Peyer's patch (tissue), 4 donors: Measurements from ENCODE around the gene HPSE2.

Experiments used
- POLR2A ChIP-seq, 2 donors: fragments of 450-650 bp; IDR thresholded peaks; one replicate each; pipeline ENCODE4 v1.5.1; 2017; ENCODE audit warnings: antibody characterized with exemption in 2 of 2, mild to moderate bottlenecking in 2 of 2, moderate library complexity in 2 of 2
- TF ChIP-seq, protein P1 (sequence below), 6 experiments: fragments of 450-650 bp in 4 of 6; fragments of 200-600 bp in 2 of 6; sonication (generic) in 1 of 6; IDR thresholded peaks; one replicate each; pipeline ENCODE4 v1.5.1; 2017 to 2019; ENCODE audit warnings: antibody characterized with exemption in 6 of 6, mild to moderate bottlenecking in 3 of 6, moderate library complexity in 1 of 6

DNA sequence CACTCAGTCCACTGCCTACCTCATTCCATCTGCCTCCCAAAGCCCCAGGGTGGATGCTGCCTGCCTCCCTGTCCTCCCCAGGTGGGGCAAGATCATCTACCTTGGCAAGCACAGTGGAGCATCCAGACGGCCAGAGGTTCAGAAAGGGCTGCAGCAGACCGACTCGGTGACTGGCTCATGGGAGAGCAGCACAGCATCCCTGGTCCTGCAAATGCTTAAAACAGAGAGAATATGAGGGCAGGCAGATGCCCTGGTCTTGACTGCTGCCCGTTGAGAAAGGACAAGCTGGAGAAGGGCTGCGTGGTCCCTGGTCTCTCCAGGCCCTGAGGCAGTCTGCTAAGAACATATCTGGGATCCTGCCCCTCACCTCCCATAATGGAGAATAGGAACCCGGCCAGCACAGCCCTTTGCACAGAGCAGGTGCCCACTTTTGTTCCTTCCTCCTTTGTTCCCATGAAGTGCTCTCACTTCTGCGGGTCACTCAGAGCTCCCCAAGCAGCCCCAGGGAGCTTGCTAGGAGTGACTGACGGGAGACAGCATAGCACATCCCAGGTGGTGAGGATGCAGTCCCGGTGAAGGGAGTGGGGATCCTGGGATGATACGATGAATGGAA, 790.3 kb downstream of the HPSE2 start:
- TF ChIP-seq, protein P1, sequence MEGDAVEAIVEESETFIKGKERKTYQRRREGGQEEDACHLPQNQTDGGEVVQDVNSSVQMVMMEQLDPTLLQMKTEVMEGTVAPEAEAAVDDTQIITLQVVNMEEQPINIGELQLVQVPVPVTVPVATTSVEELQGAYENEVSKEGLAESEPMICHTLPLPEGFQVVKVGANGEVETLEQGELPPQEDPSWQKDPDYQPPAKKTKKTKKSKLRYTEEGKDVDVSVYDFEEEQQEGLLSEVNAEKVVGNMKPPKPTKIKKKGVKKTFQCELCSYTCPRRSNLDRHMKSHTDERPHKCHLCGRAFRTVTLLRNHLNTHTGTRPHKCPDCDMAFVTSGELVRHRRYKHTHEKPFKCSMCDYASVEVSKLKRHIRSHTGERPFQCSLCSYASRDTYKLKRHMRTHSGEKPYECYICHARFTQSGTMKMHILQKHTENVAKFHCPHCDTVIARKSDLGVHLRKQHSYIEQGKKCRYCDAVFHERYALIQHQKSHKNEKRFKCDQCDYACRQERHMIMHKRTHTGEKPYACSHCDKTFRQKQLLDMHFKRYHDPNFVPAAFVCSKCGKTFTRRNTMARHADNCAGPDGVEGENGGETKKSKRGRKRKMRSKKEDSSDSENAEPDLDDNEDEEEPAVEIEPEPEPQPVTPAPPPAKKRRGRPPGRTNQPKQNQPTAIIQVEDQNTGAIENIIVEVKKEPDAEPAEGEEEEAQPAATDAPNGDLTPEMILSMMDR (IDR thresholded peaks at IDR 0.05): no peak
- TF ChIP-seq POLR2A (IDR thresholded peaks at IDR 0.05): no peak
